GM12873 (cell line): Measurements from ENCODE around the gene RPIA.

Experiments used
- CTCF ChIP-seq: IDR thresholded peaks from 2 replicates; pipeline ENCODE4 v1.5.1; 2012; ENCODE audit warnings: low read depth, mild to moderate bottlenecking, moderate library complexity, low read length, control low read depth; ENCODE audit not compliant: insufficient read depth; ENCODE audit errors: missing control alignments

The RPIA gene

GRCh38 chr2:88671786-88672427 lies 19.6 kb upstream of the RPIA start:
- TF ChIP-seq CTCF, result peak; percentile 75

GRCh38 chr2:88673363-88673762 lies 18.1 kb upstream of the RPIA start:
- no peak for TF ChIP-seq CTCF

GRCh38 chr2:88680266-88680902 lies 11.1 kb upstream of the RPIA start:
- TF ChIP-seq CTCF, result no peak

GRCh38 chr2:88680916-88681315 lies 10.6 kb upstream of the RPIA start:
- no peak for TF ChIP-seq CTCF

- TF ChIP-seq CTCF, result no peak
Observed at GRCh38 chr2:88683160-88684021, 8.1 kb upstream of the RPIA start.

- no peak for TF ChIP-seq CTCF
Observed at GRCh38 chr2:88684519-88684918, 7.0 kb upstream of the RPIA start.

- TF ChIP-seq CTCF, result no peak
Observed at GRCh38 chr2:88686320-88686719, 5.2 kb upstream of the RPIA start.
